SK-N-SH treated with all-trans-retinoic acid at 6 μM for 48 hours (cell line): ENCODE data around the gene ZNF618.

Source experiments
- ATAC-seq: fragments of 200-7000 bp; cut with Tn5 transposase; 3 replicates; pipeline ENCODE4 v1.9.1; 2020; ENCODE audit warnings: mild to moderate bottlenecking, moderate library complexity
- ARNTL ChIP-seq: fragments of 450-650 bp; formaldehyde crosslinking; IDR thresholded peaks from 2 replicates; pipeline ENCODE4 v1.5.0; 2020; ENCODE audit warnings: low read depth, mild to moderate bottlenecking, moderate library complexity, borderline replicate concordance
- BACH2 ChIP-seq: fragments of 250-450 bp; sonication (Bioruptor Pico); IDR thresholded peaks from 2 replicates; pipeline ENCODE4 v1.9.0; 2021; ENCODE audit warnings: mild to moderate bottlenecking, borderline replicate concordance
- CREB5 ChIP-seq: fragments of 250-450 bp; sonication (Bioruptor Pico); IDR thresholded peaks from 2 replicates; pipeline ENCODE4 v1.5.1; 2020; ENCODE audit warnings: low read depth, mild to moderate bottlenecking, moderate library complexity
- CSDC2 ChIP-seq: fragments of 250-450 bp; sonication (Bioruptor Pico); IDR thresholded peaks from 2 replicates; pipeline ENCODE4 v1.5.0; 2020; ENCODE audit warnings: mild to moderate bottlenecking, moderate library complexity
- ESRRG ChIP-seq: fragments of 250-450 bp; sonication (Bioruptor Pico); IDR thresholded peaks from 2 replicates; pipeline ENCODE4 v1.6.1; 2021; ENCODE audit warnings: mild to moderate bottlenecking
- GLIS3 ChIP-seq: fragments of 250-450 bp; sonication (Bioruptor Pico); IDR thresholded peaks from 2 replicates; pipeline ENCODE4 v1.5.0; 2020; ENCODE audit warnings: mild to moderate bottlenecking, moderate library complexity
- OSR1 ChIP-seq: fragments of 250-450 bp; sonication (Bioruptor Pico); IDR thresholded peaks from 2 replicates; pipeline ENCODE4 v1.8.0; 2022; ENCODE audit warnings: moderate library complexity, mild to moderate bottlenecking, inconsistent platforms
- PATZ1 ChIP-seq: fragments of 250-450 bp; sonication (Bioruptor Pico); IDR thresholded peaks from 2 replicates; pipeline ENCODE4 v1.8.0; 2020; ENCODE audit warnings: mild to moderate bottlenecking, moderate library complexity, borderline replicate concordance
- POU6F1 ChIP-seq: fragments of 250-450 bp; sonication (Bioruptor Pico); IDR thresholded peaks from 2 replicates; pipeline ENCODE4 v1.8.0; 2021; ENCODE audit warnings: low read depth, mild to moderate bottlenecking, moderate library complexity, borderline replicate concordance
- PPARA ChIP-seq: fragments of 250-450 bp; sonication (Bioruptor Pico); IDR thresholded peaks from 2 replicates; pipeline ENCODE4 v1.5.0; 2020; ENCODE audit warnings: mild to moderate bottlenecking, borderline replicate concordance
- RARB ChIP-seq: fragments of 250-450 bp; sonication (Bioruptor Pico); IDR thresholded peaks from 2 replicates; pipeline ENCODE4 v1.8.0; 2021; ENCODE audit warnings: mild to moderate bottlenecking, moderate library complexity
- SNAI2 ChIP-seq: fragments of 250-450 bp; sonication (Bioruptor Pico); IDR thresholded peaks from 2 replicates; pipeline ENCODE4 v1.5.0; 2020; ENCODE audit warnings: mild to moderate bottlenecking, moderate library complexity
- TCF4 ChIP-seq: fragments of 250-450 bp; sonication (Bioruptor Pico); IDR thresholded peaks from 2 replicates; pipeline ENCODE4 v1.8.0; 2021; ENCODE audit warnings: mild to moderate bottlenecking, moderate library complexity, borderline replicate concordance
- TOX ChIP-seq: fragments of 250-450 bp; sonication (Bioruptor Pico); IDR thresholded peaks from 2 replicates; pipeline ENCODE4 v1.8.0; 2021; ENCODE audit warnings: mild to moderate bottlenecking, moderate library complexity, borderline replicate concordance
- TSHZ2 ChIP-seq: fragments of 250-450 bp; sonication (Bioruptor Pico); IDR thresholded peaks from 2 replicates; pipeline ENCODE4 v1.5.0; 2020; ENCODE audit warnings: mild to moderate bottlenecking, moderate library complexity
- ZC3H10 ChIP-seq: fragments of 250-450 bp; sonication (Bioruptor Pico); IDR thresholded peaks from 2 replicates; pipeline ENCODE4 v1.5.1; 2021; ENCODE audit warnings: mild to moderate bottlenecking, moderate library complexity
- ZFP3 ChIP-seq: fragments of 250-450 bp; sonication (Bioruptor Pico); IDR thresholded peaks from 2 replicates; pipeline ENCODE4 v1.5.0; 2020; ENCODE audit warnings: mild to moderate bottlenecking, moderate library complexity
- ZFP30 ChIP-seq: fragments of 450-650 bp; formaldehyde crosslinking; IDR thresholded peaks from 2 replicates; pipeline ENCODE4 v1.5.0; 2022; ENCODE audit warnings: mild to moderate bottlenecking, moderate library complexity
- ZNF565 ChIP-seq: fragments of 450-650 bp; formaldehyde crosslinking; conservative IDR thresholded peaks from 2 replicates; pipeline ENCODE4 v1.5.0; 2020; ENCODE audit warnings: low read depth, mild to moderate bottlenecking, moderate library complexity
- ZNF70 ChIP-seq: fragments of 450-650 bp; formaldehyde crosslinking; IDR thresholded peaks from 2 replicates; pipeline ENCODE4 v1.5.0; 2020; ENCODE audit warnings: mild to moderate bottlenecking, moderate library complexity
- ZNF8 ChIP-seq: fragments of 450-650 bp; formaldehyde crosslinking; IDR thresholded peaks from 2 replicates; pipeline ENCODE4 v1.5.0; 2020; ENCODE audit warnings: mild to moderate bottlenecking, moderate library complexity

ZNF618 gene

GRCh38 chr9:113955076-113955752, 79.1 kb downstream of the ZNF618 start (continued):
- TF ChIP-seq TOX (CRISPR knock-in tag) = no peak
- no peak for TF ChIP-seq ZFP3 (CRISPR knock-in tag)
- TF ChIP-seq ZNF70 (CRISPR knock-in tag) = no peak
- TF ChIP-seq GLIS3 (CRISPR knock-in tag) = no peak
- TF ChIP-seq ZC3H10 (CRISPR knock-in tag) = no peak
- TF ChIP-seq CSDC2 = no peak
- TF ChIP-seq ESRRG (CRISPR knock-in tag) = no peak

- no peak for TF ChIP-seq ZFP30 (CRISPR knock-in tag)
- no peak for TF ChIP-seq ZFP3 (CRISPR knock-in tag)
- TF ChIP-seq ZNF8 = no peak
- TF ChIP-seq SNAI2 (CRISPR knock-in tag) = no peak
- no peak for TF ChIP-seq PPARA (CRISPR knock-in tag)
- no peak for TF ChIP-seq CREB5 (CRISPR knock-in tag)
- TF ChIP-seq GLIS3 (CRISPR knock-in tag) = no peak
- no peak for TF ChIP-seq PATZ1 (CRISPR knock-in tag)
- ATAC-seq = 0 out of 3 replicates have a peak, but pooled peaks have one; percentile 5
These were observed 80.8 kb downstream of the ZNF618 start for GRCh38 chr9:113956901-113957300.

- no peak for TF ChIP-seq ZC3H10 (CRISPR knock-in tag)
- TF ChIP-seq BACH2 (CRISPR knock-in tag) = no peak
- no peak for TF ChIP-seq CSDC2
- TF ChIP-seq OSR1 (CRISPR knock-in tag) = no peak
- no peak for TF ChIP-seq ARNTL (CRISPR knock-in tag)
- TF ChIP-seq ZNF70 (CRISPR knock-in tag) = no peak
- no peak for TF ChIP-seq ZNF565 (CRISPR knock-in tag)
- TF ChIP-seq TSHZ2 (CRISPR knock-in tag) = no peak
- no peak for TF ChIP-seq CREB5 (CRISPR knock-in tag)
- TF ChIP-seq POU6F1 (CRISPR knock-in tag) = no peak
- no peak for TF ChIP-seq RARB (CRISPR knock-in tag)
- no peak for TF ChIP-seq SNAI2 (CRISPR knock-in tag)
- TF ChIP-seq TCF4 (CRISPR knock-in tag) = no peak
- TF ChIP-seq TOX (CRISPR knock-in tag) = no peak
- TF ChIP-seq ZFP3 (CRISPR knock-in tag) = no peak
- no peak for TF ChIP-seq ZFP30 (CRISPR knock-in tag)
- TF ChIP-seq PPARA (CRISPR knock-in tag) = no peak
- no peak for TF ChIP-seq GLIS3 (CRISPR knock-in tag)
- no peak for TF ChIP-seq ESRRG (CRISPR knock-in tag)
- TF ChIP-seq, all 23 proteins: peak for 0
- peak; percentile 55 for ATAC-seq
These were observed 81.2 kb downstream of the ZNF618 start for GRCh38 chr9:113957351-113957750.
